ENCODE results near the gene NR2C2AP. TPM values are rescaled to one million over a fixed set of nuclear protein-coding genes. Genes with fewer than 3 reads are reported as not detected.

NR2C2AP gene
- total RNA-seq, 4 donors from 2014 or later, result 13.5 to 21.3 (median 15.1) TPM

GRCh38 chr19:19211499-19212420, 8.5 kb upstream of the NR2C2AP start, which contains the start of gene NCAN:
NCAN (plus strand) TSS chr19:19211958; CDS start chr19:19216954, 4,996 bp downstream.
- no peak for TF ChIP-seq POLR2A (IDR thresholded peaks at IDR 0.05)
- no peak for TF ChIP-seq CTCF (IDR thresholded peaks at IDR 0.05)
- TF ChIP-seq EP300 (IDR thresholded peaks at IDR 0.05), result no peak
- DNase-seq (ENCODE audit: low spot score in 2 of 2), result no peak
- Histone ChIP-seq H3K4me3 (no peak within 1 kb of the TSS), H3K9me3 (no peaks in the 10 kb centered on the region), H3K36me3 (no peaks in the 10 kb centered on the region), H3K4me1 (peaks cover 0 to 7% (median 0%) of the 10 kb centered on the region in 4 donors), H3K27ac (no peak within 1 kb of the TSS), H3K27me3 (peaks cover 0 to 74% of the 10 kb centered on the region in 2 donors)
- 12% methylated on average over 32 to 38 of the region's 54 CpGs for WGBS, 2 donors

GRCh38 chr19:19209372-19209771, 6.2 kb upstream of the NR2C2AP start:
- H3K36me3 ChIP-seq, result no peaks in the 10 kb centered on the region
- no peak for DNase-seq (ENCODE audit: low spot score in 2 of 2)
- peaks cover 0 to 54% of the 10 kb centered on the region in 2 donors for H3K27me3 ChIP-seq
- H3K9me3 ChIP-seq, result no peaks in the 10 kb centered on the region
- H3K27ac ChIP-seq, result no peak overlapping the region
- no peak for TF ChIP-seq CTCF (IDR thresholded peaks at IDR 0.05)
- TF ChIP-seq POLR2A (IDR thresholded peaks at IDR 0.05), result no peak
- TF ChIP-seq EP300 (IDR thresholded peaks at IDR 0.05), result no peak
- H3K4me1 ChIP-seq, result peaks cover 0 to 26% (median 2%) of the 10 kb centered on the region in 4 donors
- no peak overlapping the region for H3K4me3 ChIP-seq
- WGBS, 2 donors, result 53 to 65% methylated on average over 9 of the region's 9 CpGs

- peaks cover 0 to 30% (median 3%) of the 10 kb centered on the region in 4 donors for H3K4me1 ChIP-seq
- H3K4me3 ChIP-seq, result no peak overlapping the region
- no peak overlapping the region for H3K27ac ChIP-seq
- H3K9me3 ChIP-seq, result no peaks in the 10 kb centered on the region
- WGBS, 2 donors, result 40 to 49% methylated on average over 8 of the region's 8 CpGs
- DNase-seq (ENCODE audit: low spot score in 2 of 2), result no peak
- TF ChIP-seq EP300 (IDR thresholded peaks at IDR 0.05) (no peak), CTCF (IDR thresholded peaks at IDR 0.05) (no peak), POLR2A (IDR thresholded peaks at IDR 0.05) (no peak)
- H3K36me3 ChIP-seq, result no peaks in the 10 kb centered on the region
- H3K27me3 ChIP-seq, result peaks cover 0 to 39% of the 10 kb centered on the region in 2 donors
Measured at GRCh38 chr19:19207637-19208572, 4.7 kb upstream of the NR2C2AP start.

- Histone ChIP-seq H3K36me3 (peaks cover 0 to 1% (median 0%) of the 10 kb centered on the region in 3 donors), H3K27ac (no peak overlapping the region), H3K4me3 (no peak overlapping the region), H3K9me3 (no peaks in the 10 kb centered on the region), H3K27me3 (peaks cover 0 to 29% of the 10 kb centered on the region in 2 donors), H3K4me1 (peaks cover 0 to 40% (median 12%) of the 10 kb centered on the region in 4 donors)
- 73 to 74% methylated on average over 5 of the region's 5 CpGs for WGBS, 2 donors
- DNase-seq (ENCODE audit: low spot score in 2 of 2), result no peak
- TF ChIP-seq CTCF (IDR thresholded peaks at IDR 0.05), result no peak
- TF ChIP-seq POLR2A (IDR thresholded peaks at IDR 0.05), result no peak
- no peak for TF ChIP-seq EP300 (IDR thresholded peaks at IDR 0.05)
Measured at GRCh38 chr19:19206938-19207337, 3.7 kb upstream of the NR2C2AP start.

All from tibial nerve (tissue), 4 donors.